ENCODE data around the gene TMEM164.

- TF ChIP-seq CTCF (conservative IDR thresholded peaks at IDR 0.05 in 1 of 2, IDR thresholded peaks at IDR 0.05 in 1 of 2; ENCODE audit: low read depth in 1 of 2, low read length in 2 of 2), result no peak
- TF ChIP-seq EZH2 (IDR thresholded peaks at IDR 0.05; ENCODE audit: low read length, missing control alignments), result no peak
Observed at GRCh38 chrX:110036162-110037033, 33.5 kb downstream of the TMEM164 start.
